NCI-H2107 treated with DMSO at 0.1 percent for 48 hours (cell line): ENCODE results near the gene ASIC3.
"Not testable (repeated sequence)": the region's sequence is repeated elsewhere in the genome, so short reads cannot be mapped to it uniquely, and the experiment has no call there.

Experiments
- DNase-seq: peaks from one replicate; lab custom pipeline; 2025; ENCODE audit not compliant: unreplicated experiment; lab: John Stamatoyannopoulos, UW

Gene ASIC3

GRCh38 chr7:151013733-151014497 is 34.4 kb upstream of the ASIC3 start:
- DNase-seq = no peak

GRCh38 chr7:151014950-151015349 is 33.4 kb upstream of the ASIC3 start:
- no peak for DNase-seq

GRCh38 chr7:151015967-151016366 is 32.4 kb upstream of the ASIC3 start:
- no peak for DNase-seq

GRCh38 chr7:151016505-151016904 is 31.8 kb upstream of the ASIC3 start:
- no peak for DNase-seq

GRCh38 chr7:151016942-151017341 is 31.4 kb upstream of the ASIC3 start:
- no peak for DNase-seq

GRCh38 chr7:151017370-151017952 is 30.9 kb upstream of the ASIC3 start:
- no peak for DNase-seq

GRCh38 chr7:151017953-151018420 is 30.3 kb upstream of the ASIC3 start:
- no peak for DNase-seq

GRCh38 chr7:151018421-151019129 is 29.8 kb upstream of the ASIC3 start:
- no peak for DNase-seq

GRCh38 chr7:151019130-151019447 is 29.2 kb upstream of the ASIC3 start:
- no peak for DNase-seq

GRCh38 chr7:151020231-151020630 is 28.1 kb upstream of the ASIC3 start:
- no peak for DNase-seq

GRCh38 chr7:151023232-151023631 is 25.1 kb upstream of the ASIC3 start:
- no peak for DNase-seq

- DNase-seq = peak; percentile 22
These were observed 23.8 kb upstream of the ASIC3 start, which contains the start of gene ATG9B for GRCh38 chr7:151024435-151025056. TSS of gene ATG9B (minus strand) at chr7:151024494. CDS start at chr7:151024423, 71 bp downstream.

GRCh38 chr7:151025924-151026671 is 22.2 kb upstream of the ASIC3 start:
- DNase-seq = no peak

- not testable (repeated sequence) for DNase-seq
These were observed 21.3 kb upstream of the ASIC3 start for GRCh38 chr7:151026771-151027727.

GRCh38 chr7:151027728-151028130 is 20.6 kb upstream of the ASIC3 start:
- not testable (repeated sequence) for DNase-seq

GRCh38 chr7:151028131-151028947 is 20.0 kb upstream of the ASIC3 start, which contains the start of gene ABCB8:
TSS of gene ABCB8 (plus strand) at chr7:151028450. CDS start at chr7:151028516, 66 bp downstream.
- peak; percentile 98 for DNase-seq

GRCh38 chr7:151028948-151029501 is 19.3 kb upstream of the ASIC3 start:
- DNase-seq = no peak

- no peak for DNase-seq
These were observed 17.3 kb upstream of the ASIC3 start for GRCh38 chr7:151031011-151031410.
